ENCODE data around the gene RAVER1. TPM values are rescaled to one million over a fixed set of nuclear protein-coding genes. Genes with fewer than 3 reads are reported as not detected.

Gene RAVER1
- total and polyA plus RNA-seq, 2 of the 13 experiments (the other 11 are each of a cell fraction or from before 2014, with no cell fraction given) = 3.6 to 7.9 TPM

GRCh38 chr19:10269333-10270179 is 63.8 kb downstream of the RAVER1 start (continued):
- TF ChIP-seq MLXIP (CRISPR knock-in tag; IDR thresholded peaks at IDR 0.05; ENCODE audit: borderline replicate concordance) (no peak), ZNF513 (CRISPR knock-in tag; conservative IDR thresholded peaks at IDR 0.05) (no peak), ZNF44 (CRISPR knock-in tag; IDR thresholded peaks at IDR 0.05) (no peak), HOXA5 (CRISPR knock-in tag; IDR thresholded peaks at IDR 0.05) (0 out of 2 replicates have a peak, but pooled peaks have one; percentile 56), ZNF430 (CRISPR knock-in tag; IDR thresholded peaks at IDR 0.05) (0 out of 2 replicates have a peak, but pooled peaks have one; percentile 29), HMGXB3 (CRISPR knock-in tag; IDR thresholded peaks at IDR 0.05; ENCODE audit: borderline replicate concordance) (0 out of 2 replicates have a peak, but pooled peaks have one; percentile 59), RFX5 (IDR thresholded peaks at IDR 0.05; ENCODE audit: low read depth, low read length) (no peak), HMG20A (CRISPR knock-in tag; IDR thresholded peaks at IDR 0.05; ENCODE audit: borderline replicate concordance) (0 out of 2 replicates have a peak, but pooled peaks have one; percentile 23), ZNF597 (CRISPR knock-in tag; IDR thresholded peaks at IDR 0.05) (no peak), ZBTB20 (CRISPR knock-in tag; IDR thresholded peaks at IDR 0.05; ENCODE audit: borderline replicate concordance, low read depth) (no peak), ZNF639 (CRISPR knock-in tag; conservative IDR thresholded peaks at IDR 0.05) (no peak), NR2F1 (CRISPR knock-in tag; IDR thresholded peaks at IDR 0.05) (no peak), DMAP1 (CRISPR knock-in tag; IDR thresholded peaks at IDR 0.05) (peak; percentile 28; the same call in 1 of the 2 replicates), ZSCAN30 (CRISPR knock-in tag; IDR thresholded peaks at IDR 0.05) (no peak), HINFP (CRISPR knock-in tag; IDR thresholded peaks at IDR 0.05; ENCODE audit: low read depth) (no peak)

Data from HepG2 (cell line).